Esophagus muscularis mucosa (tissue), 4 donors: Measurements from ENCODE around the gene PKD1L1.

Source experiments
- EP300 ChIP-seq: sonication (generic); formaldehyde crosslinking; IDR thresholded peaks from one replicate; pipeline ENCODE4 v1.6.1; 2017; ENCODE audit warnings: antibody characterized with exemption
- POLR2A ChIP-seq: fragments of 450-650 bp; IDR thresholded peaks from one replicate; pipeline ENCODE4 v1.6.1; 2017; ENCODE audit warnings: antibody characterized with exemption, moderate library complexity, mild to moderate bottlenecking, low read depth
- TF ChIP-seq, protein P1 (sequence below), 3 experiments: fragments of 200-600 bp in 2 of 3; fragments of 450-650 bp in 1 of 3; sonication (generic) in 2 of 3; IDR thresholded peaks; one replicate each; pipeline ENCODE4 v1.5.1; 2017 to 2019; ENCODE audit warnings: antibody characterized with exemption in 3 of 3, mild to moderate bottlenecking in 2 of 3, moderate library complexity in 1 of 3

DNA sequence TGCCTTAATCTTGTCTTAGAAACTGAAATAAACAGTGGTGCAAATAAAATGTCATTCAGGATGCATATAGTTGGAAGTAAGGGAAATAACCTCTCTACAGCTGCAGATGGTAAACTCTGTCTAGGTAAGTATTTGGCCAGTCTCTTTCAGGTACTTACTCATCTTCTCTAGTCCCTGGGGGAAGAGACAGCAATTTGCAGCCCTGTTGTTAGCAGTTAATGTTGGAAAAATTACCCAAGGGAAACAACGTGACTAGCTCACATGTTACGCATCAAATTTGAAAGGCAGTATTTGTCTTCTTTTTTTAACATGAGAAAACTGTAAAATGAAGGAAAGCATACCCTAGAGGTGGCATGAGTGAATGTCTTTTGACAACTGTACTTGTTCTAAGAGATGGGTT lies 34.3 kb upstream of the PKD1L1 start:
- TF ChIP-seq, protein P1, sequence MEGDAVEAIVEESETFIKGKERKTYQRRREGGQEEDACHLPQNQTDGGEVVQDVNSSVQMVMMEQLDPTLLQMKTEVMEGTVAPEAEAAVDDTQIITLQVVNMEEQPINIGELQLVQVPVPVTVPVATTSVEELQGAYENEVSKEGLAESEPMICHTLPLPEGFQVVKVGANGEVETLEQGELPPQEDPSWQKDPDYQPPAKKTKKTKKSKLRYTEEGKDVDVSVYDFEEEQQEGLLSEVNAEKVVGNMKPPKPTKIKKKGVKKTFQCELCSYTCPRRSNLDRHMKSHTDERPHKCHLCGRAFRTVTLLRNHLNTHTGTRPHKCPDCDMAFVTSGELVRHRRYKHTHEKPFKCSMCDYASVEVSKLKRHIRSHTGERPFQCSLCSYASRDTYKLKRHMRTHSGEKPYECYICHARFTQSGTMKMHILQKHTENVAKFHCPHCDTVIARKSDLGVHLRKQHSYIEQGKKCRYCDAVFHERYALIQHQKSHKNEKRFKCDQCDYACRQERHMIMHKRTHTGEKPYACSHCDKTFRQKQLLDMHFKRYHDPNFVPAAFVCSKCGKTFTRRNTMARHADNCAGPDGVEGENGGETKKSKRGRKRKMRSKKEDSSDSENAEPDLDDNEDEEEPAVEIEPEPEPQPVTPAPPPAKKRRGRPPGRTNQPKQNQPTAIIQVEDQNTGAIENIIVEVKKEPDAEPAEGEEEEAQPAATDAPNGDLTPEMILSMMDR (IDR thresholded peaks at IDR 0.05), result no peak
- TF ChIP-seq EP300 (no peak), POLR2A (no peak)
